Mesendoderm (in vitro differentiated cells): ENCODE measurements around the gene SLC6A13.
A peak's percentile ranks its signal among the peaks of the same experiment; 100 is the strongest.

Experiments used
- DNase-seq: peaks from one replicate; pipeline ENCODE4 v3.0.0; 2013
- H2AK5ac ChIP-seq: 2 replicates; pipeline ENCODE4 v1.6.1; 2013; ENCODE audit warnings: low read length, inconsistent platforms
- H2BK120ac ChIP-seq: 2 replicates; pipeline ENCODE4 v1.6.1; 2013; ENCODE audit warnings: low read depth, mild to moderate bottlenecking, low read length, moderate library complexity, mixed read lengths
- H2BK15ac ChIP-seq: replicated peaks from 2 replicates; pipeline ENCODE4 v1.6.1; 2013; ENCODE audit warnings: low read depth, mild to moderate bottlenecking, moderate library complexity
- H2BK5ac ChIP-seq: 2 replicates; pipeline ENCODE4 v1.6.1; 2013; ENCODE audit warnings: low read length, inconsistent platforms
- H3K18ac ChIP-seq: 2 replicates; pipeline ENCODE4 v1.6.1; 2013; ENCODE audit warnings: mild to moderate bottlenecking, low read length, mixed read lengths
- H3K23ac ChIP-seq: one replicate; pipeline ENCODE4 v1.6.1; 2013; ENCODE audit warnings: low read length
- H3K27ac ChIP-seq: 2 replicates; pipeline ENCODE4 v1.5.1; 2013; ENCODE audit warnings: low read depth, mild to moderate bottlenecking, inconsistent platforms, low read length, moderate library complexity
- H3K27me3 ChIP-seq: 2 replicates; pipeline ENCODE4 v1.6.1; 2013; ENCODE audit warnings: low read length, control low read depth, mild to moderate bottlenecking, inconsistent platforms; ENCODE audit not compliant: insufficient read depth, poor library complexity
- H3K36me3 ChIP-seq: 2 replicates; pipeline ENCODE4 v1.6.1; 2013; ENCODE audit warnings: low read length, inconsistent platforms; ENCODE audit not compliant: control insufficient read depth, insufficient read depth
- H3K4ac ChIP-seq: one replicate; pipeline ENCODE4 v1.6.1; 2013; ENCODE audit warnings: low read depth, mild to moderate bottlenecking, low read length, moderate library complexity
- H3K4me1 ChIP-seq: 2 replicates; pipeline ENCODE4 v1.6.1; 2013; ENCODE audit warnings: low read depth, low read length, inconsistent platforms; ENCODE audit not compliant: control insufficient read depth
- H3K4me2 ChIP-seq: 2 replicates; pipeline ENCODE4 v1.6.1; 2013; ENCODE audit warnings: low read length
- H3K4me3 ChIP-seq: 2 replicates; pipeline ENCODE4 v1.5.1; 2013; ENCODE audit warnings: mild to moderate bottlenecking, low read length
- H3K56ac ChIP-seq: one replicate; pipeline ENCODE4 v1.6.1; 2013; ENCODE audit warnings: low read length
- H3K79me1 ChIP-seq: 2 replicates; pipeline ENCODE4 v1.6.1; 2013; ENCODE audit warnings: low read length, inconsistent platforms
- H3K79me2 ChIP-seq: 2 replicates; pipeline ENCODE4 v1.6.1; 2013; ENCODE audit warnings: mild to moderate bottlenecking, low read length; ENCODE audit not compliant: control insufficient read depth, insufficient read depth
- H3K9ac ChIP-seq: 2 replicates; pipeline ENCODE4 v1.6.1; 2013; ENCODE audit warnings: low read length, inconsistent platforms
- H4K5ac ChIP-seq: one replicate; pipeline ENCODE4 v1.6.1; 2013; ENCODE audit warnings: low read length
- H4K8ac ChIP-seq: one replicate; pipeline ENCODE4 v1.6.1; 2013; ENCODE audit warnings: low read depth, mild to moderate bottlenecking, control low read depth, low read length, moderate library complexity
- WGBS: extraction: QIAGEN DNeasy Blood & Tissue Kit; methylation state at CpG from one replicate; pipeline ENCODE4 v1.1.7; 2013; ENCODE audit warnings: low lambda C conversion rate, missing lambda C conversion rate; ENCODE audit not compliant: insufficient coverage; ENCODE audit errors: extremely low coverage; 5-methylcytosine and 5-hydroxymethylcytosine counted together

The SLC6A13 gene

DNA sequence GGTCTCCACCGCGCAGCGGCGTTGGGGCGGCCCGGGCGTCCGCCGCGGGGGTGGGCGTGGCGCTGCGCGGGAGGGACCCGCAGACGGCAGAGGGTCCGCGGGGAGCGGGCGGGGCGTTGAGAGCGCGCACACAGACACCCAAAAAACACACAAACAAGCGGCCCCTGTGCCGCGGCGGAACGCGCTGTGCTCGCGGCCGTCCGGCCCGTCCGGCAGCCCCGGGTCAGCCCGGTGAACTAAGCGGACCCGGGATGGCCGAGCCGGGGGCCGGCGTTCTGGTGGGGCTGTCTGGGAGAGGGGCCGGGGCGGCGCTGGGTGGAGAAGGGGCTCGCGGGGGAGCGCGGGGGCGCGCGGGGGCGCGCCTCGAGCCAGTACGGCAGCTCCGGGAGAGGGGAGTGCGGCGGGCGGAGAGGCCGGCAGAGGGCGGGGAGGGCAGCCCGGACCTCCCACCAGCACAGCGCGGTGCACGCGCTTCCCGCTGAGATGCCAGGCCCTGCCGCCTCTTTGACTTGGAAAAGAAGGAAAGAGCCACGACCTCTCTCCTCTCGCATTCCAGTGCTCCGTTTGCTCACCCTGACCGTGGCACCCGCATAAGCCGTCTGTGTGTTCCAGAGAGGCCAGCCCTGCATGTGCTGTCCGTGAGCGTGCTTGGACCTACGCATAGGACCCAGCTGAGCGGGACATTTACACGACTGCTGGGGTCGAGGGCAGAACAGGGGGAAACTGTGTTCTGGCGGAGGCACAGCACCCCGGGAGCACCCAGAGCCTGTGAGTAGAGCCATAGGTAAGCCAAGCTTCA lies 59.0 kb downstream of the SLC6A13 start:
- Histone ChIP-seq H3K18ac (no peak overlapping the region), H3K23ac (no peak overlapping the region), H4K8ac (no peak overlapping the region), H3K9ac (peak overlapping the region; percentile 44), H3K4me3 (peak overlapping the region; percentile 12), H3K56ac (peak overlapping the region; percentile 57), H3K36me3 (no peaks in the 10 kb centered on the region), H2BK120ac (no peak overlapping the region), H3K4ac (no peak overlapping the region), H3K4me1 (peaks cover 2% of the 10 kb centered on the region), H2BK5ac (no peak overlapping the region), H3K27ac (no peak overlapping the region), H3K79me1 (no peaks in the 10 kb centered on the region), H2AK5ac (no peak overlapping the region), H4K5ac (no peak overlapping the region), H3K79me2 (no peaks in the 10 kb centered on the region), H2BK15ac (no peak overlapping the region), H3K4me2 (peak overlapping the region; percentile 69), H3K27me3 (peaks cover 12% of the 10 kb centered on the region)
- no peak for DNase-seq
- WGBS: no CpG with 5 or more reads among the region's 84 CpGs

- H3K27me3 ChIP-seq: peaks cover 12% of the 10 kb centered on the region
- WGBS: no CpG with 5 or more reads among the region's 16 CpGs
- H3K4me2 ChIP-seq: no peak overlapping the region
- H3K56ac ChIP-seq: no peak overlapping the region
- H3K27ac ChIP-seq: no peak overlapping the region
- no peak overlapping the region for H3K9ac ChIP-seq
- H4K8ac ChIP-seq: no peak overlapping the region
- H3K79me1 ChIP-seq: no peaks in the 10 kb centered on the region
- DNase-seq: no peak
- no peak overlapping the region for H3K18ac ChIP-seq
- no peak overlapping the region for H3K4me3 ChIP-seq
- no peak overlapping the region for H2BK120ac ChIP-seq
- H3K79me2 ChIP-seq: no peaks in the 10 kb centered on the region
- no peaks in the 10 kb centered on the region for H3K36me3 ChIP-seq
- H4K5ac ChIP-seq: no peak overlapping the region
- no peak overlapping the region for H2BK15ac ChIP-seq
- H3K23ac ChIP-seq: no peak overlapping the region
- H2AK5ac ChIP-seq: no peak overlapping the region
- H3K4ac ChIP-seq: no peak overlapping the region
- no peak overlapping the region for H2BK5ac ChIP-seq
- H3K4me1 ChIP-seq: peaks cover 2% of the 10 kb centered on the region
Observed at GRCh38 chr12:203074-203461, 59.6 kb downstream of the SLC6A13 start.

DNA sequence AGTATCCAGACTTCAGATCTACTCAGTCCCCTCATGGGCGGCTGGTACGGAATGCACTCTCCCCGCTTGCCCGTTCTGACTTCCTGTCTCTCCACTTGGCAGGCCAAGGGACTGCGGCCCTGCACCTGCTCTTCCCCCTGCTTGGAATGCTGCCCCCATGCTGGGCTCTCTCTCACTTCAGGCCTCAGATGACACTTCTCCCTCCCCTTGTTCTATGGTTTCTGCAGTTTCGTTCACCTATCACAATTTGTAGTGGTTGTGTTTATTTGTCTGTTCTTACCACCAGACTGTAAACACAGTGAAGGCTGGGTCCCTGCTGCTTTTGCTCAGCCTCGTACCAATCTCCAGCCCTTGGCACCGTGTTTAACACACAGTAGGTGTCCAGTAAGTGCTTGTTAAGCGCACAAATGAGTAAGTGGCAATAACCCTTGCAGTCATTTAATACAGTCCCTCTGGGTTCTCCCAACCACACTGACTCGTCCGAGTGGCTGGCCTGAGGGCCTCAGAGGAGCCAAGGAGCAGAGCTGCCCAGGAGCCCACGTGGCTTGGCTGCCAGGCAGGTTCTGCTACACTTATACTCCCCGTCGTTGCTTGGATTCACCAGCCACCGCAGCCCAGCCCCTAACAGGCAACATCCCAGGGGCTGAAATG lies 60.4 kb downstream of the SLC6A13 start:
- no peak overlapping the region for H3K23ac ChIP-seq
- H3K4me2 ChIP-seq: no peak overlapping the region
- no peak overlapping the region for H4K5ac ChIP-seq
- no peak overlapping the region for H4K8ac ChIP-seq
- no peak overlapping the region for H2BK120ac ChIP-seq
- no peak overlapping the region for H3K4me3 ChIP-seq
- no CpG with 5 or more reads among the region's 15 CpGs for WGBS
- H3K9ac ChIP-seq: no peak overlapping the region
- H2BK15ac ChIP-seq: no peak overlapping the region
- peaks cover 2% of the 10 kb centered on the region for H3K4me1 ChIP-seq
- H3K27ac ChIP-seq: no peak overlapping the region
- no peaks in the 10 kb centered on the region for H3K79me2 ChIP-seq
- H3K27me3 ChIP-seq: peaks cover 12% of the 10 kb centered on the region
- no peak overlapping the region for H2BK5ac ChIP-seq
- H3K56ac ChIP-seq: no peak overlapping the region
- no peak overlapping the region for H3K18ac ChIP-seq
- peak; percentile 51 for DNase-seq
- no peaks in the 10 kb centered on the region for H3K79me1 ChIP-seq
- no peaks in the 10 kb centered on the region for H3K36me3 ChIP-seq
- no peak overlapping the region for H3K4ac ChIP-seq
- no peak overlapping the region for H2AK5ac ChIP-seq

DNA sequence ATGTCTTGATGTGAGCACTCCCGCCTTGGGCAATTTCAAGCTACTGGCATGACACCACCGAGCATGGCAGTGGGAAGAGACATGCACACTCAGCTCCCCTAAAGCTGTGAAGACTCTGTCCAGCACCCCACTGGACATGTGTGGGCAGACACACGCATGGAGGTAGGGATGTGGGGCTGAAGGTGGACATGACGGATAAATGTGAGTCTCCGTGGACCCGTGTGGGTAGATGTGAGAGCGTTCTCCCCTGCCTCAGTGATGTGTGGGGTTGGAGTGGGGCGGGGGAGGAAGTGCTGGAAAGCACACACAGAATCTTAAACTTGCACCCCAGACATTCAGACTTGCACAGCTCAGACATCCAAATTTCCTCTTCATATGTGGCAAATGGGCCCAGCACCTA lies 61.3 kb downstream of the SLC6A13 start:
- Histone ChIP-seq H3K27me3 (peaks cover 12% of the 10 kb centered on the region), H3K56ac (no peak overlapping the region), H3K4me1 (peaks cover 2% of the 10 kb centered on the region), H3K79me2 (no peaks in the 10 kb centered on the region), H4K5ac (no peak overlapping the region), H3K36me3 (no peaks in the 10 kb centered on the region), H3K79me1 (no peaks in the 10 kb centered on the region), H4K8ac (no peak overlapping the region), H3K9ac (no peak overlapping the region), H3K18ac (no peak overlapping the region), H2AK5ac (no peak overlapping the region), H3K4ac (no peak overlapping the region), H3K4me3 (no peak overlapping the region), H2BK15ac (no peak overlapping the region), H3K4me2 (no peak overlapping the region), H3K23ac (no peak overlapping the region), H3K27ac (no peak overlapping the region), H2BK120ac (no peak overlapping the region), H2BK5ac (no peak overlapping the region)
- WGBS: no CpG with 5 or more reads among the region's 8 CpGs
- no peak for DNase-seq

DNA sequence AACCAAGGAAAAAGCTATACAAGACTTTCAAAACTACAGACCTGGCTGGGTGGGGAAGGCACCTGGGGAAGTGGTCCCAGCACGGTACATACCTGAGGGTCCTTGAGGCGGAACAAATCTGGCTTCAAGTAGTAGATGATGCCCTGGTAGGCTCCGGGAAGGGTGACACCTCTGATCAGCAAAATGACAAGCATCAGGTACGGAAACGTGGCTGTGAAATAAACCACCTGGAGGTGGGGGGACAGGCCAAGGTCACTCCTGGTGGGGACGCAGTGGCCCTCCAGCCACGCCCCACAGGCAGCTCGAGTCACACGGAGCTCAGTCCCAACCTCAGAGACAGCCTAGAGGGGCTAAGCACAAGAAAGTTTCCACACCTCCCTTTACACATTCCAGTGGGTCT lies 63.9 kb downstream of the SLC6A13 start:
- Histone ChIP-seq H3K4me3 (no peak overlapping the region), H3K4me2 (no peak overlapping the region), H3K4ac (no peak overlapping the region), H3K9ac (no peak overlapping the region), H3K36me3 (no peaks in the 10 kb centered on the region), H2AK5ac (no peak overlapping the region), H3K79me1 (no peaks in the 10 kb centered on the region), H4K8ac (no peak overlapping the region), H2BK5ac (no peak overlapping the region), H2BK120ac (no peak overlapping the region), H3K27me3 (peaks cover 2% of the 10 kb centered on the region), H3K18ac (no peak overlapping the region), H4K5ac (no peak overlapping the region), H3K56ac (no peak overlapping the region), H3K79me2 (no peaks in the 10 kb centered on the region), H3K4me1 (no peaks in the 10 kb centered on the region), H2BK15ac (no peak overlapping the region), H3K27ac (no peak overlapping the region), H3K23ac (no peak overlapping the region)
- WGBS: no CpG with 5 or more reads among the region's 9 CpGs
- no peak for DNase-seq
